Common myeloid progenitor, CD34-positive (primary cell): ENCODE data around the gene RNFT2. TPM values are rescaled to one million over a fixed set of nuclear protein-coding genes. Genes with fewer than 3 reads are reported as not detected.

Experiments
- CTCF ChIA-PET: fragments of 350-600 bp; sonication (Branson Sonifier 250); formaldehyde crosslinking; loops from one replicate; lab custom pipeline; 2021; ENCODE audit warnings: antibody characterized with exemption; lab: Charles Lee
- POLR2A ChIA-PET: fragments of 350-600 bp; sonication (Branson Sonifier 250); formaldehyde crosslinking; loops from one replicate; lab custom pipeline; 2021; ENCODE audit warnings: antibody characterized with exemption; lab: Charles Lee
- DNase-seq, 3 donors: peaks; one replicate each; pipeline versions ENCODE4 v3.0.0 to v3.0.0-alpha.2; 2013
- H3K27ac ChIP-seq, 2 experiments: 1 replicate in 1 of 2; 2 replicates in 1 of 2; pipeline ENCODE4 v1.7.0; 2013; ENCODE audit warnings: inconsistent platforms in 2 of 2, low read length in 2 of 2, mild to moderate bottlenecking in 2 of 2, low read depth in 1 of 2, moderate library complexity in 1 of 2; ENCODE audit not compliant: severe bottlenecking in 2 of 2, insufficient read depth in 1 of 2, poor library complexity in 1 of 2
- H3K27me3 ChIP-seq, 5 experiments: replicated peaks in 2 of 5; 1 replicate in 3 of 5; 2 replicates in 2 of 5; pipeline versions ENCODE4 v1.6.1 to v1.7.0; 2013; ENCODE audit warnings: low read length in 4 of 5, mild to moderate bottlenecking in 2 of 5, moderate library complexity in 2 of 5, inconsistent platforms in 1 of 5; ENCODE audit not compliant: insufficient read depth in 5 of 5, control insufficient read depth in 4 of 5
- H3K36me3 ChIP-seq, 4 experiments: 1 replicate in 2 of 4; 2 replicates in 2 of 4; pipeline versions ENCODE4 v1.6.1 to v1.7.0; 2013; ENCODE audit warnings: low read length in 3 of 4, control low read depth in 1 of 4, mild to moderate bottlenecking in 1 of 4; ENCODE audit not compliant: control insufficient read depth in 4 of 4, insufficient read depth in 4 of 4
- H3K4me1 ChIP-seq, 4 experiments: 1 replicate in 3 of 4; 2 replicates in 1 of 4; pipeline versions ENCODE4 v1.6.1 to v1.7.1; 2013; ENCODE audit warnings: low read length in 3 of 4, mild to moderate bottlenecking in 3 of 4, control low read depth in 1 of 4, inconsistent platforms in 1 of 4, moderate library complexity in 1 of 4; ENCODE audit not compliant: control insufficient read depth in 4 of 4, insufficient read depth in 4 of 4; ENCODE audit errors: control extremely low read depth in 1 of 4
- H3K4me3 ChIP-seq, 7 experiments: 1 replicate in 4 of 7; 2 replicates in 3 of 7; pipeline versions ENCODE4 v1.5.1 to v1.7.0; 2013; ENCODE audit warnings: mild to moderate bottlenecking in 7 of 7, low read length in 6 of 7, moderate library complexity in 6 of 7, inconsistent platforms in 2 of 7, low read depth in 2 of 7, control low read depth in 1 of 7; ENCODE audit not compliant: insufficient read depth in 4 of 7, control insufficient read depth in 1 of 7; ENCODE audit errors: extremely low read depth in 1 of 7
- H3K9me3 ChIP-seq, 5 experiments: 1 replicate in 4 of 5; 2 replicates in 1 of 5; pipeline versions ENCODE4 v1.6.1 to v1.7.1; 2013; ENCODE audit warnings: low read length in 4 of 5, mild to moderate bottlenecking in 2 of 5, inconsistent platforms in 1 of 5, low read depth in 1 of 5, moderate library complexity in 1 of 5; ENCODE audit not compliant: control insufficient read depth in 4 of 5, insufficient read depth in 2 of 5; ENCODE audit errors: control extremely low read depth in 1 of 5
- WGBS: methylation state at CpG from one replicate; pipeline ENCODE4 v1.1.5; 2013; ENCODE audit not compliant: insufficient coverage; 5-methylcytosine and 5-hydroxymethylcytosine counted together
- polyA plus RNA-seq: library from polyadenylated mRNA; unstranded; fragments of 120-200 nt; gene quantifications from one replicate; pipeline ENCODE4 v1.2.1, GENCODE V29; 2013

Gene RNFT2
- 1.9 TPM for polyA plus RNA-seq

- H3K4me1 ChIP-seq, result peaks cover 0 to 19% (median 17%) of the 10 kb centered on the region in 4 experiments
- H3K27me3 ChIP-seq, result peaks cover 0 to 9% (median 0%) of the 10 kb centered on the region in 5 experiments
- H3K9me3 ChIP-seq, result no peaks in the 10 kb centered on the region
- peak within 1 kb of the TSS in 1 of 2 experiments; percentile 61 for H3K27ac ChIP-seq
- DNase-seq, result peak; percentile 99 to 100 (median 99)
- peaks cover 3 to 15% (median 8%) of the 10 kb centered on the region in 4 experiments for H3K36me3 ChIP-seq
- ChIA-PET POLR2A (no interaction called here), CTCF (no interaction called here)
- under 1% methylated on average over 76 of the region's 80 CpGs for WGBS
- H3K4me3 ChIP-seq, result peak within 1 kb of the TSS; percentile 68 to 95 (median 78)
Measured at GRCh38 chr12:116737774-116738657, at the start of gene RNFT2, which contains the start of gene SPRING1. Gene RNFT2 (plus strand): TSS chr12:116738315. CDS start chr12:116740498, 2,183 bp downstream. Gene SPRING1 (minus strand): TSS chr12:116738069. CDS start chr12:116737900, 169 bp downstream.

GRCh38 chr12:116689521-116689920, 48.6 kb upstream of the RNFT2 start:
- H3K9me3 ChIP-seq, result no peaks in the 10 kb centered on the region
- 0% methylated on average over 1 of the region's 5 CpGs for WGBS
- H3K36me3 ChIP-seq, result peaks cover 0 to 2% (median 0%) of the 10 kb centered on the region in 4 experiments
- DNase-seq, result peak; percentile 60 to 94 (median 89)
- H3K4me1 ChIP-seq, result peaks cover 11 to 73% (median 60%) of the 10 kb centered on the region in 4 experiments
- peak overlapping the region in 1 of 7 experiments; percentile 48 for H3K4me3 ChIP-seq
- ChIA-PET CTCF (interaction anchor here (0.8 to 3.9 kb wide), 6 partner anchors 10 to 550 kb away, joined by 3 to 23 read pairs (median 5); no protein-coding TSS in a partner anchor), POLR2A (interaction anchor here (0.5 kb wide), 1 partner anchor 162 kb away, joined by 3 read pairs; no protein-coding TSS in a partner anchor)
- no peaks in the 10 kb centered on the region for H3K27me3 ChIP-seq
- peak overlapping the region; percentile 37 to 52 for H3K27ac ChIP-seq

- DNase-seq, result peak; percentile 46 to 89 (median 79)
- 50% methylated on average over 4 of the region's 8 CpGs for WGBS
- peak overlapping the region in 1 of 7 experiments; percentile 48 for H3K4me3 ChIP-seq
- ChIA-PET CTCF (interaction anchor here (0.6 to 3.9 kb wide), 9 partner anchors 9 to 920 kb away, joined by 3 to 23 read pairs (median 3); no protein-coding TSS in a partner anchor), POLR2A (interaction anchor here (0.6 kb wide), 1 partner anchor 413 kb away, joined by 3 read pairs; the partner anchor contains the start of gene MED13L)
- H3K27me3 ChIP-seq, result no peaks in the 10 kb centered on the region
- H3K9me3 ChIP-seq, result no peaks in the 10 kb centered on the region
- no peak overlapping the region for H3K27ac ChIP-seq
- H3K4me1 ChIP-seq, result peaks cover 11 to 75% (median 65%) of the 10 kb centered on the region in 4 experiments
- peaks cover 0 to 2% (median 0%) of the 10 kb centered on the region in 4 experiments for H3K36me3 ChIP-seq
Measured at GRCh38 chr12:116689979-116690744, 48.0 kb upstream of the RNFT2 start.

GRCh38 chr12:116691205-116691604, 46.9 kb upstream of the RNFT2 start:
- DNase-seq, result no peak
- Histone ChIP-seq H3K4me1 (peaks cover 11 to 84% (median 74%) of the 10 kb centered on the region in 4 experiments), H3K9me3 (no peaks in the 10 kb centered on the region), H3K27me3 (no peaks in the 10 kb centered on the region), H3K36me3 (peaks cover 0 to 2% (median 0%) of the 10 kb centered on the region in 4 experiments), H3K4me3 (no peak overlapping the region), H3K27ac (no peak overlapping the region)
- ChIA-PET CTCF (interaction anchor here (0.9 to 3.9 kb wide), 4 partner anchors 9 to 693 kb away, joined by 3 to 23 read pairs (median 6); no protein-coding TSS in a partner anchor), POLR2A (interaction anchor here (0.6 kb wide), 1 partner anchor 414 kb away, joined by 3 read pairs; the partner anchor contains the start of gene MED13L)
- 93% methylated on average over 5 of the region's 7 CpGs for WGBS

- POLR2A ChIA-PET, result no interaction called here
- WGBS, result 71% methylated on average over 3 of the region's 4 CpGs
- peaks cover 11 to 88% (median 78%) of the 10 kb centered on the region in 4 experiments for H3K4me1 ChIP-seq
- DNase-seq, result no peak
- H3K9me3 ChIP-seq, result no peaks in the 10 kb centered on the region
- H3K36me3 ChIP-seq, result peaks cover 0 to 2% (median 0%) of the 10 kb centered on the region in 4 experiments
- CTCF ChIA-PET, result interaction anchor here (0.8 to 3.9 kb wide), 7 partner anchors 8 to 549 kb away, joined by 3 to 23 read pairs (median 4); no protein-coding TSS in a partner anchor
- no peak overlapping the region for H3K4me3 ChIP-seq
- no peaks in the 10 kb centered on the region for H3K27me3 ChIP-seq
- H3K27ac ChIP-seq, result no peak overlapping the region
Measured at GRCh38 chr12:116691636-116692035, 46.5 kb upstream of the RNFT2 start.

GRCh38 chr12:116692605-116693004, 45.5 kb upstream of the RNFT2 start:
- H3K27ac ChIP-seq, result no peak overlapping the region
- H3K36me3 ChIP-seq, result no peaks in the 10 kb centered on the region
- CTCF ChIA-PET, result interaction anchor here (0.9 to 3.9 kb wide), 6 partner anchors 7 to 550 kb away, joined by 3 to 23 read pairs (median 4); no protein-coding TSS in a partner anchor
- no peaks in the 10 kb centered on the region for H3K27me3 ChIP-seq
- whole genome bisulfite sequencing, result 71% methylated on average over 1 of the region's 3 CpGs
- H3K4me3 ChIP-seq, result peak overlapping the region in 2 of 7 experiments; percentile 14 to 71
- peak in 2 of 3 donors; percentile 27 to 37 for DNase-seq
- no peaks in the 10 kb centered on the region for H3K9me3 ChIP-seq
- POLR2A ChIA-PET, result no interaction called here
- peaks cover 11 to 82% (median 76%) of the 10 kb centered on the region in 4 experiments for H3K4me1 ChIP-seq
